Posterior vena cava (tissue), 2 donors: ENCODE data around the gene WDR83. TPM values are rescaled to one million over a fixed set of nuclear protein-coding genes. Genes with fewer than 3 reads are reported as not detected.

Experiments used
- DNase-seq: peaks from one replicate; pipeline ENCODE4 v3.0.0-alpha.2; 2020; ENCODE audit warnings: low spot score
- intact Hi-C, 2 donors: fragments of 100-400 bp; cut with DNase I; formaldehyde crosslinking; loops; one replicate each; pipeline versions ENCODE4 v1.14.1 to v1.14.2; 2022 to 2023
- total RNA-seq, 2 donors: library from RNA; stranded (reverse); fragmentation: NEBNext Ultra II Directional; extraction: Animal tissue kit (Norgen Biotek cat#: 25700); gene quantifications; one replicate each; pipeline ENCODE4 v1.2.1, GENCODE V29; 2021
- donor health status: DM: yes; HTN: yes; CAD: no.
- donor health status: DM: yes; HTN: yes; CAD: no.

The WDR83 gene
- total RNA-seq, 2 donors from 2014 or later: 6.7 to 6.9 TPM

GRCh38 chr19:12649941-12650340 lies 16.7 kb upstream of the WDR83 start:
- intact Hi-C loops: no loop called here
- DNase-seq: no peak

DNA sequence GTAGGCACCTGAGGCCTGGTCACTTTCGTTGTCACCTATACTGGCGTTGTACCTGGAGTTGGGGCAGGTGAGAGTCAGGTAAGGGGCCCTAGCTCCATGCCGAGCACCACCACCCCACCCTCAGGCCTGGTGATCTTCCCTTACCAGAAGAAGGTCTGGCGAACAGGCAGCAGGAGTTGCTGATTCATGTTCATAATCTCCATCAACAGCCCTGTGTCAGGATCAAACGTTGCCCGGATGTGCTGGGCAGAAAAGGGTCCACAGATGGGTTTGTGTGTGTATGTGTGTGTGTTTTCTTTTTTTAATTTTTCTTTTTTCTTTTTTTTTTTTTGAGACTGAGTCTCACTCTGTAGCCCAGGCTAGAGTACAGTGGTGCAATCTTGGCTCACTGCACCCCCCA lies 14.4 kb upstream of the WDR83 start:
- intact Hi-C loops: no loop called here
- no peak for DNase-seq

DNA sequence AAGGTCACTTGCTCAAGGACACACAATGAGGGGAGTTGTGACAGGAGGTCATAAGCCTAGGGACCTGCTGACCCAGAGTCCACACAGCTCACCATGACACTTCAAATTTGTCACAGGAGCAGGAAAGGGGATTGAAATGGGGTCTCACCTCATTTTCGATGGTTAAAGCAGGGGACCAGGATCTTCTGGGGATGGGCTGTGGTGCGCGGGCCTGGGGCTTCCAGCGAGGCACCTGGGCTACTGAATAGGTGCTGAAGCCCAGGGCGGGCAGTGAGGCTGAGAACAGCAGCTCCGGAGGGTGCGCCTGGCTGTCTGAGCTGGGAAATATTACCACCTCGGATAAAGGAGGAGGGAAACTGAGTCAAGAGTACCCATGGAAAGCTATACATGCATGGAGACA lies 11.1 kb upstream of the WDR83 start:
- intact Hi-C loops: no loop called here

DNA sequence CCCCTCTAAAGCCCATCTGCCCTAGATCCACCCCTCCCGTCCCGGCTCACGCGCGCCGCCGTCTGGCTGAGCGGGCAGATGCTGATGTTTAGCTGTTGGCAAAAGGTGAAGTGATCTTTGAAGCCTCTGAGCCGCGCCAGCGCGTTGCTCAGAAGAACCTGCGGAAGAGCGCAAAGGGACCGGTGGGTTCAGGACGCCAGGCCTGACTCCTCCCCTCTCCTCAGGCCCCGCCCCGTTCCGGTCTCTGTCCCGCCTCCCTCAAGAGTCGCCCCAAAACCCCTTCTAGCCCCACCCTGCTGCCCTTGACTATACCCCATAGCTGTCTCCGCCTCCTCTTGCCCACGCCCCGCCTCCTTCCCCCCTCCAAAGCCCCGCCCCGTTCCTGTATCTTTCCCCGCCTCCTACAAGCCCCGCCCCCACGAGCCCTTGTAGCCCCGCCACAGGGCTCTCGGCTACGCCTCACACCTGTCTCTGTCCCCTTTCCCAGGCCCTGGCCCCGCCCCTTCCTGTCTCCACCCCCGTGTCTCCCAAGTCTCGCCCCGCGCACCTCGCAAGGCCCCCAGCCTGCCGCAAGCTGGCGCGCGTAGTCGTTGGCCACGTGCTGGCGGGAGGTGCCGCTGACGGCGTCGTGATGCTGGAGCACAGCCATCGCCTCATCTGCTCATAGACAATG lies 9.6 kb upstream of the WDR83 start:
- intact Hi-C loops: no loop called here
- DNase-seq: no peak

More for the DNA sequence above, 11.1 kb upstream of the WDR83 start:
- DNase-seq: no peak

DNA sequence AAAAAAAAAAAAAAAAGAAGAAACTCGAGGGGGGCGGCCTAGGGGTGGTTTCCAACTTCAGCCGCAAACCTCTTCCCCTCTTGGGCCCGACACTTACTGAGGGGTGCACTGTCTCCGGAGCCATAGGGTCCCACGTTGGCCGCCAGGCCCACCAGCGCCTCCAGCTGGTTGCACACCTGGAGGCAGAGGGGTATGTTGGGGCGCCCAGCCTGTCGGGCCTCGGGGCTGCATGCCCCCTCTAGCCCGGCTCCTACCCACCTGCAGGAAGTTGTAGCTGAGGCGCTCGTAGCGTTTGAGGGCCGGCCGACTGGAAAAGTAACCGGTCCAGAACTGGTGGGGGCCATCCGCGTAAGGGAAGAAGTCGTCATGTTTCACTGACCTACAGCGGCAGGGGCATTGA lies 8.6 kb upstream of the WDR83 start:
- intact Hi-C loops: no loop called here

GRCh38 chr19:12660980-12661379 lies 5.6 kb upstream of the WDR83 start:
- DNase-seq: no peak
- intact Hi-C loops: no loop called here

More for the DNA sequence above, 8.6 kb upstream of the WDR83 start:
- no peak for DNase-seq

GRCh38 chr19:12664406-12665280 lies 2.0 kb upstream of the WDR83 start:
- intact Hi-C loops: no loop called here

GRCh38 chr19:12665281-12665573 lies 1.4 kb upstream of the WDR83 start:
- DNase-seq: peak; percentile 91
- intact Hi-C loops: no loop called here

More at GRCh38 chr19:12664406-12665280, 2.0 kb upstream of the WDR83 start:
- DNase-seq: no peak

DNA sequence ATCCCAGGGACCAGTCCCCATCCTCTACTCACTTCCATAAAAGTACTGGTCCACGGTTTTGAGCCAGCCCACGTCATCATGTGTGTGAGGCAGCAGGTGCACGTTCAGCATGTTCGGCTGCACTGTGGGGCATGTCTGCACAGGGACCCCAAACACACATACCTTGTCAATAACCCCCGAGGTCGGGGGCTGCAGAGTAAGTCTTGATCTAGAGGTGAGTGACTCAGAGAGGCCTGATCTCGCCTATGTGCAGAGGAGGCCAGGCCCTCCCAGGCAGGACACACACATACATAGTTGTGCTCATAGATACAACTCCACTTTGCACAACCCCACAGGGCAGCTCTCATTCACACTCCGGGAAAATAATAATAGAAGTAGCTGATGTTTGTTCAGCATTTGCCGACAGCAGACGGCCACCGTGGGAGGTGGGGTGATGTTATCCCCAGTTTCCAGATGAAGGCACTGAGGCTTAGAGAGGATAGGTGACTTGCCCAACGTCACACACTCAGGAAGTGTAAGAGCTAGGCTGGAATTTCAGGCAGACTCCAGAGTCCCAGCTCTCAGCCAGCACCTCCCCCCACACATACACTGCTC lies 839 bp upstream of the WDR83 start:
- no peak for DNase-seq
- intact Hi-C loops: no loop called here

DNA sequence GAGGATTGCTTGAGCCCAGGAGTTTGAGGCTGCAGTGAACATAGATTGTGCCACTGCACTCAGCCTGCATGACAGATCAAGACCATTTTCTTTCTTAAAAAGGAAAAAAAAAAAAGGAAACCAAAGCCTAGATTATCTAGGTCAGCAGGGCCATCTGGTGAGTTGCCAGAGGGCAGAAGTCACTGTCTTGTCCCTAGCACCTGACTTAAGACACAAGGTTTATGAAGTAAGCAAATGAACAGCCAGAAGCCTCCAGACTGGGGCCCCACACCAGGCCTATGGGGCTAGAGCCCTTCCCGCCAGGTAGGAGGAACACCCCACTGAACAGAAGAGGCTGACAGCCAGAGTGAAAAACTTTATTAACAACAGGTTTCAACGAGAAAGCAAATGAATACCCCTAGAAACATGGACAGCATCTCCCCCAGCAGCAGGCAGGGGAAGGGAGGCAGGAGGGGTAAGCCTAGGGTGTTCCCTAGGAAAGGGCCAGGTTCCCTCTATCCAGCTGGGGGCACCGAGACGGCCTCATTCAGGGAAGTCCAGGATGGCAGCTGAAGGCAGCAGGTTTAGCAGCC lies 1.2 kb downstream of the WDR83 start:
- DNase-seq: no peak
- intact Hi-C loops: no loop called here

DNA sequence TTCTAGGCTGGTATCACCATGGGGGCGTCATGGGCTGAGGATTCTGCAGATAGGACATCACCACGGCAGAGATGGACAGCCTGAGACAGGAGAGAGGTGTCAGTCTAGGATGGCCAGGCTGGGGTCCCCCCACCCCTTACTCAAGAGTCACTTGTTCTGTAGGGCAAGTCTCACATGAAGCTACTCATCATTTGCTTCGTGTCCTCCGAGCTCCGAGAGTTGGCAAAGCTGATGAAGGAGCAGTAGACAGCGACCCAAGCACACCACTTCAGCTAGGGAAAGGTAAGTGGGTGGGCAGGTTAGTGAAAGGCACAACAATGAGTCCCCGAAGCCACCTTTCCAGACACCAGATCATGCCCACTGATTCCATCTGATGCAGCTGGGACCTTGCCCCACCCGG lies 1.7 kb downstream of the WDR83 start:
- intact Hi-C loops: no loop called here
- DNase-seq: no peak

DNA sequence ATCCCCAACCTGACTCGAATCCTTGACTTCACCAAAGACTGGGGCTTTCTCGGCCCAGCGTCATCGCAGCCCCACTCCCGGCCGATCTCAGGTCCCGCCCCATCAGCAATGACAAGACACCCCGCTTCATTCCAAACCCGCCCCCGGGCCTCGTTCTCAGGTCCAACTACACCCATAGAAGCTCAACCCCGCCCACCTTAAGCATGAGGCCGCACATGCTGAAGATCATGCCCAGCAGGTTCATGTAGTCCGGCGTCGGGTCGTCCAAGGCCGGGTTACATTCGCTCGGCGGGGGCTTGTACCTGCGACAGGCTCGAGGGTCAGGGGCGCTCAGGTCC lies 2.3 kb downstream of the WDR83 start:
- intact Hi-C loops: no loop called here
- peak; percentile 87 for DNase-seq

DNA sequence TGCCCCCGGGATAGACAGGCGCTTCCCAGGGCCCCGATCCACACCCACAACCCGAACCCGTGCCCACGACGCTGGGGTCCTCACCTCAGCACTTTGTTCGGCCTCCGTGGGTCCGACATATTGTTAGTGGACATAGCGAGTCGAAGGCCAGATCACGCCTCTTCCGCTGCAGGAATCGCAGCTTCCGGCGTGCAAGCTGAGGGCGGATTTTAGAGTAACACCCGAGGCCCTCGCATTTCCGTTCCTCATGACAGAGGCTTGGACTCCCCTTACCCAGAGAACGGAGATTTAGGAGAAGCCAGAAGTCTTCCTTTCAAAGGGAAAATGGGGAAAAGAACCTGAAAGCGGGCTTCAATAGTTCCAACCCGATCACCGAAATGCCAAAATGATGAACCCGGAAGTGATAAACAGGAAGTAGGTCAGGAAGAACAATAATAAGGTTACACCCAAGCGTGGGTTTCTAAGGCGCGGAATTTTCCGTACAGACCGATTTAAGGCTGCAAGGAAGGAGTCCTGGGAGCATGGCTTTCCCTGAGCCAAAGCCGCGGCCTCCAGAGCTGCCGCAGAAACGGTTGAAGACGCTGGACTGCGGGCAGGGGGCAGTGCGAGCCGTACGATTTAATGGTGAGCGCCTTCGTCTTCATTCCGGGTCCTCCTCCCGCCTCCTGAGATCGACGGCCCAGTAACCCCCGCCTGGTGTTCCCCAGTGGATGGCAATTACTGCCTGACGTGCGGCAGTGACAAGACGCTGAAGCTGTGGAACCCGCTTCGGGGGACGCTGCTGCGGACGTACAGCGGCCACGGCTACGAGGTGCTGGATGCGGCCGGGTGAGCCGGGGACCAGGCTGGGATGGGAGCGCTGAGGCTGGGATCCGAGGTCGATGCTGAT lies 2.9 kb downstream of the WDR83 start:
- intact Hi-C loops: loop anchor here in 1 of 2 donors (5.0 kb wide), 1 partner anchor 107 kb away; no protein-coding TSS in a partner anchor
- DNase-seq: peak; percentile 93

- no peak for DNase-seq
- intact Hi-C loops: loop anchor here in 1 of 2 donors (5.0 kb wide), 1 partner anchor 108 kb away; no protein-coding TSS in a partner anchor
Observed at GRCh38 chr19:12670159-12670928, 3.7 kb downstream of the WDR83 start.

GRCh38 chr19:12672744-12673143 lies 6.1 kb downstream of the WDR83 start:
- DNase-seq: no peak
- intact Hi-C loops: loop anchor here in 1 of 2 donors (5.0 kb wide), 1 partner anchor 110 kb away; no protein-coding TSS in a partner anchor

DNA sequence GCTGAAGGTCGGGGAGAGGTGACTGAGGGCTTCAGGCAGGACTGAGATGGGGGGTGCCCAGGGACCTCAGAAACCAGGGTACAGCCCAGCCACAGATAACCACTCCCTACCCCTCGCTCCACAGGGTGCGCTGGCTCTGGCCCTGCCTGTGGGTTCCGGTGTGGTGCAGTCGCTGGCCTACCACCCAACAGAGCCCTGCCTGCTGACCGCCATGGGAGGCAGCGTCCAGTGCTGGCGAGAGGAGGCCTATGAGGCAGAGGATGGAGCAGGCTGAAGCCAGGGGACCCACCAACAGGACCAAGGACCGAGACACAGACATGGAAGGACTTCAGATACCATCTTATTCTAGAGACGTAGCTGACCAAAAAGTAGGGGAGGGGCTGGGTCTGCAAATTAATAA lies 8.8 kb downstream of the WDR83 start:
- intact Hi-C loops: no loop called here
- DNase-seq: no peak

DNA sequence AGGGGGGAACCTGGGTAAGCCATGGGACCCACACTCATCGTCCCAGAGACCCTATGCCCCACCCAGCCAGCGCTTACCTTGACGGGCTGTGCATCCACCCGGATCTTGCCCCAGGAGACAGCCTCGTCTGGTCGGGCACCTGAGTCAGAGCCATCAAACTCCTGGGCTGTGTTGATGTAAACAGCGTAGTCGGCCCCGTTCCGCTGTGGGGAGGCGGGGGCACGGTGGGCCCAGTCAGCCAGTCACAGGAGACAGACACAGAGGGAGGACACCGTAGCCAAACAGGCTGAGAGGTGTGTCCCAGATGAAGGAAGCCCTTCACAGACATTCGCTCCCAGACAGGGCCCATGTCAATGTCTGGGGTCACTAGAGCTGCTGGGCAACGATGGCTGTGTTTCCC lies 9.3 kb downstream of the WDR83 start:
- intact Hi-C loops: no loop called here

GRCh38 chr19:12676384-12676792 lies 9.8 kb downstream of the WDR83 start:
- DNase-seq: peak; percentile 93
- intact Hi-C loops: no loop called here

More for the DNA sequence above, 9.3 kb downstream of the WDR83 start:
- no peak for DNase-seq
